Measurements from ENCODE around the gene DEFB108B.
"Not testable (repeated sequence)": the region's sequence is repeated elsewhere in the genome, so short reads cannot be mapped to it uniquely, and the experiment has no call there.

DEFB108B gene

DNA sequence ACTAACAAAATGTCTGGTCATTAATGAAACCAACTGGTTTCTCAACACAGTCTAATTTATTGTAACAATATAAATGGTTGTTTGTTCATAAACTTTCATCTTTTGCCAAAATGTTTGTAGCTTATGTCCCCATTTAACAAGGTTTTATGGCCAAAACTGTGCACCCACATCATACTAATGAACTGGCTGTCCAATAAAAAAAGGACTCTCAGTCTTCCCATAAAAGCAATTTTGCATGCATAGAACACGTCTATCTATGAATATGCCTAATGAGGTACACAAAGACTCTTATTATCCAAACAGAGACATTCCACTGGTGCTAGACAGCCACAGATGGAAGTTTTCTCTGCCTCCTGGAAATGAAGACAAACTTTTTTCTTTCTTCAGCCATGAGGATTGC is at the start of gene DEFB108B:
Gene DEFB108B, plus strand, starts transcription at position 390 of the 400 bp plus-strand sequence. Its CDS starts 0 bp downstream, at position 390.
- not testable (repeated sequence) for DNase-seq

DNA sequence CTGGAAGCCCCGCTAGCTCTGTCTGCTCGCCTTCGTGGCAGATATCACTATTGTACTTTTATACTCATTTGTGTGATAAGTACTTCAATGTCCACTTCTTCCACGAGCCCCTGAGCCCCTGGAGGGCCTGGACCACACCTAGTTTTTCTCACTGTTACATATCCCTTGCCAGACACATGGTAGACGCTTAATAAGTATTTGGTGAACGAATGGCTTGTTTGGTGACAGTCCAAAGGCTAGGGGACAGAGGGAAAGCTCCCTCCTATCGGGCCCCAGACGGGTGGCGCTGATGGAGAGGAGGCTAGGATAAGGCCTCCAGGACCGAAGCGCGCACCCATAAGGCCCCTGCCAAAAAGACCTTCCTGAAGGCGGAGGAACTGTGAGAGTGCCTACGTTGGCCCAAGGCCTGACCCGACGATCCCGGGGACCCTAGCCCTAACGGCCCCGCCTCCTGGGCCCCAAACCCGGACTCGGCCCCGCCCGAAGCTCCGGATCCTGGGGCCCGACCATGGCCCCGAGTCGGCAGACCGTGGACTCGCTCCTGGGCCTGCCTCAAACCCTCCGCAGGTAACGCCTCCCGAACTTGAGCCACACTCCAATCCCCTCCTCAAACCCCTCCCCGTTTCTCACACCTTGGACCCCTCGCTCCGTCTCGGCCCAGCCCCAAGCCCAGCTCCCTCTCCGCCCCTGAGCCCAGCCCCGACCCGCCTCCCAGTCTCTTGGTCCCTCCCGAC is 46.7 kb upstream of the DEFB108B start:
- DNase-seq, result not testable (repeated sequence)

DNA sequence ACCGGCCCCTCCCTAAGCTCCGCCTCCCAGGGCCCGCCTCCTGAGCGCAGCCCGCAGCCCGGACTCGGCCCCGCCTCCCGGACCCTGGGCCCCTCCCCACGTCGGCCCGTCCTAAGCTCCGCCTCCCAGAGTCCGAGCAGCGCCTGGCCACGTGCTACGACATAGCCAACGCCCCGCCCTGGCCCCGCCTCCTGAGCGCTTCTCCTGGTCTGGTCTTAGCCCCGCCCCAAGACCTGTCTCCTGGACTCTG is 46.2 kb upstream of the DEFB108B start:
- DNase-seq, result peak; percentile 99

- DNase-seq, result peak; percentile 89
Measured at GRCh38 chr11:71787098-71787823, 45.7 kb upstream of the DEFB108B start.

- DNase-seq, result peak; percentile 29
Measured at GRCh38 chr11:71787824-71788454, 45.1 kb upstream of the DEFB108B start.

DNA sequence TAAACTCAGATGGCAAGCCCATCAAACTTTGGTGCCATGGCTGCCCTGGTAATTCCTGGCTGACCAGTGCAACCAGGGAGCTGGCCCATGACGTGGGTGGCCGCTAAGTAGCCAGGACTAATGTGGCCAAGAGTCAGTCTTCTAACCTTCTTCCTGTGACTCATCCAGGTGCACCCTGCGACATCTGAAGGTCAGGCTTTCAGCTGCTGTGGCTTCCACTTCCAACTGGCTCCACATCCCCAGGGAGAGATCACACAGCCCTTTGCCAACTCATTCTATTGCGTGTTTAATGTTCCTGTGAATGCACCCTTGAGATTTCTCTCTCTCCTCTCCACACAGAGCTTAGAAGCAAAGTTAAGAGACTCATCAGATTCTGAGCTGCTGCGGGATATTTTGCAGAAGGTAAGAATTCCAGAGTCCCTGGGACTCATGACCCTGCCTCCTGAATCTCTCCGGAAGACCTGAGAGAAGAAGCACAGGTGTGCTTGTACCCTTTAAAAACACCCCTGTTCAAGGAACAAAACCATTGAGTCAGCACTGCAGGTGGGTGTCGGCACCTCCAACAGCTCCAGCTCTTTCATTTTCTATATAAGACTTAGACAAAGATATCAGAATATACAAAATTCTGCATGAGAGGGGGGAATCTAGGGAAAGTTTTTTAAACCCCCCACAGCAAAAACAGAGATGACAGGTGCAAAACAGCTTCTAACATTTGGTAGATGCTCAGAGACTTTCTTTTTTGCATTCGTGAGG is 43.4 kb upstream of the DEFB108B start:
- not testable (repeated sequence) for DNase-seq

GRCh38 chr11:71791111-71791510 is 41.9 kb upstream of the DEFB108B start:
- DNase-seq, result not testable (repeated sequence)

- DNase-seq, result peak; percentile 49
Measured at GRCh38 chr11:71792621-71793235, 40.3 kb upstream of the DEFB108B start.

DNA sequence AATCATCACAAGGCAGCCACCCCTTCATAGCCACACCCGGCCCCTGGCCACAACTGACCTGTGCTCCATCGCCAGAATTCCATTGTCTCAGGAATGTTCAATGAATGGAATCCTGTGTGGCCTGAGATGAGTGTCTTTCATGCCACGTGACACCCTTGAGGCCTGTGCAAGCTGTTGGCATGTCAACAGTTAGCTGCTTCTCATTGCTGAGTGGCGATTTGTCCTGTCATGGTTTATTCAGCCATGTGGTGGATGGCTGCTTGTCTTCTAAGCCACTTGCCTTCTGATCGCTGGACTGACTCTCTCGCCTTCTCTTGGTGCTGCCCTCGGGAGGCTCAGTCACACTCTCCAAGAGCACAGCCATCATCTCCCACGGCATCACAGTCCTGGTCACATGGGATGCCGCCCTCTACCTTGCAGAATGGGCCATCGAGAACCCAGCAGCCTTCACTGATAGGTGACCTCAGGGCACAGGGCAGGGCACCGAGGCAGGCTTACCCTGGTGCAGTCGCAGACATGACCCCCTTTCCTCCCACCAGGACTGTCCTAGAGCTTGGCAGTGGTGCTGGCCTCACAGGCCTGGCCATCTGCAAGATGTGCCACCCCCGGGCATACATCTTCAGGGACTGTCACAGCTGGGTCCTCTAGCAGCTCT is 38.5 kb upstream of the DEFB108B start:
- DNase-seq, result not testable (repeated sequence)

DNA sequence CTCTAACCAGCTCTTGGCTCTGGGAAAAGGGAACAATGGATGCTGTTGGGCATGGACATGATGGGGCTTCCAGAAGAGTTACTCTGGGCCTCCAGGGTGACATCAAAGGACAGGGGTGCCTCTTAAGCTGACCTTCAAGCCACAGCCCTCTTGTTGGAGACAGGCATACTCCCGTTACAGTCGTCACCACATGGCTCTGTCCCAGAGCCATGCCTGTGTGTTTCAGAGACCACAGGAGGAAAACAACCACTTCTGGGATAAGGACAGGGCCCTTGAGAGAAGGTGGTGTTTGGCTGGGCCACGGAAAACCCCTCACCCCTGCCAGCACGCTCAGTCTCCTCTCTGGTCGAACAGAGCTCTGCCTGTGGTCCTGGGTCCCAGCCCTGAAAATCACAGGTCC is 37.8 kb upstream of the DEFB108B start:
- not testable (repeated sequence) for DNase-seq

- DNase-seq, result not testable (repeated sequence)
Measured at GRCh38 chr11:71796016-71796415, 37.0 kb upstream of the DEFB108B start.

DNA sequence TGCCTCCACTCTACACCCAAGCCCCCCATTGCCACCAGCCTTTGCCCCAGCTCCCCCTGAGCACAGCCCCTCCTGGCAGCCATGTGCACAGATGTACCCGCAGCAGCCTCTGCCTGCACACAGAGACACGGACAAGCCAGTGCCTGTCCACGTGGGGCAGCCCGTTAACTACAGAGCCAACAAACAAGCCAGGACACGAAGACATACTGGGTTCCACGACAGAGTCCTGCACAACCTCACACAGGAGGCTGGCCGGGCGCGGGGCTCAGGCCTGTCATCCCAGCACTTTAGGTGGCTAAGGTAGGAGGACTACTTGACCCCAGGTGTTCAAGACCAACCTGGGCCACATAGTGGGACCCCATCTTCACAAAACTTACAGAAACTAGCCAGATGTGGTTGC is 36.2 kb upstream of the DEFB108B start:
- DNase-seq, result not testable (repeated sequence)

GRCh38 chr11:71799556-71800128 is 33.4 kb upstream of the DEFB108B start:
- DNase-seq, result not testable (repeated sequence)

- DNase-seq, result peak; percentile 82
Measured at GRCh38 chr11:71800335-71800953, 32.6 kb upstream of the DEFB108B start.

- DNase-seq, result not testable (repeated sequence)
Measured at GRCh38 chr11:71801026-71801425, 32.0 kb upstream of the DEFB108B start.

DNA sequence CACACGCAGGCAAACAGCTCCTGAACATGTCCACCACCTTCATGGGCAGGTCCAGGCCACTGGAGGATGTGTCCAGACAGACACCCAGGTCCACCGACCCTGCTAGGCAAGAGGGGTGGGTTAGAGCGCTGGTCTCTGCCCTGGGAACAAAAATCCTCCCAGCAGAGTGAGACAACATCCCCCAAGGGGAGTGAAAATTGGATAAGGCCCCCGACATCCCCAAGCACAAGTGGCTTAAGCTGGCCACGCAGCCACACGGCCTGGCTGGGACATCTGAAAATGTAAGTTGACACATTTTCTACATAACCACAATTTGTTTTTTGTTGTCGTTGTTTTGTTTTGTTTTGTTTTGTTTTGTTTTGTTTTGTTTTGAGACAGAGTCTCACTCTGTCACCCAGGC is 30.1 kb upstream of the DEFB108B start:
- DNase-seq, result not testable (repeated sequence)

- DNase-seq, result not testable (repeated sequence)
Measured at GRCh38 chr11:71804158-71804947, 28.6 kb upstream of the DEFB108B start.

DNA sequence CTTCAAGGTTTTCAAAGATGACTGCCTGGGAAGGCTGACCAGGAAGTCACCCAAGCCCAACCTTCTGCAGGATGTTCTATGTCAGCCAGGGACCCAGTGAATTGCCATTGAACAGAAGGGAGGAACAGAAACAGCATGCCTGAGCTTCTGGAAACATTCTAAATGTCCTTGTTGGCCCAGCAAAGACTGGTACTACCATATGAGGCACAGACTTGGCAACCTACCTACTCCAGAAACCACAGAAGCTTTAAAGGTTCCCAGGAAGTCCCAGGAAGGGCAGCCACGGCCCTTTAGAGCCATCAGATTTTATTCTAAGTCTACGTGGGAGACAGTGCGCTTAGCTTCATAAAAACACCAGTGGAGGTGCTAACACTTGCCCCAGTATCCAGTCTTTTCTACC is 20.5 kb upstream of the DEFB108B start:
- not testable (repeated sequence) for DNase-seq

GRCh38 chr11:71813481-71814355 is 19.3 kb upstream of the DEFB108B start:
- peak; percentile 83 for DNase-seq

All from stimulated activated CD4-positive, alpha-beta T cell treated with anti-CD3 and anti-CD28 coated beads, Interleukin-1b, Interleukin-23, amount 100 ng/mL, for 48 hours (primary cell).